WERI-Rb-1 (cell line): ENCODE results near the gene CNBP.

Source experiments
- DNase-seq: peaks from one replicate; pipeline ENCODE4 v3.0.0-alpha.2; 2020
- H3K27ac ChIP-seq: fragments of 250-450 bp; sonication (Bioruptor Pico); 2 replicates; pipeline ENCODE4 v1.5.1; 2020; ENCODE audit warnings: mild to moderate bottlenecking, moderate library complexity
- H3K27me3 ChIP-seq: fragments of 250-450 bp; sonication (Bioruptor Pico); 2 replicates; pipeline ENCODE4 v1.5.1; 2021; ENCODE audit warnings: mild to moderate bottlenecking, low read depth, moderate library complexity; ENCODE audit not compliant: insufficient read depth, severe bottlenecking
- H3K36me3 ChIP-seq: fragments of 250-450 bp; sonication (Bioruptor Pico); 2 replicates; pipeline ENCODE4 v1.5.1; 2020; ENCODE audit warnings: mild to moderate bottlenecking, moderate library complexity
- H3K4me3 ChIP-seq: 2 replicates; pipeline ENCODE4 v1.5.1; 2011; ENCODE audit warnings: low read depth, mild to moderate bottlenecking, control low read depth, low read length
- H3K9me3 ChIP-seq: fragments of 250-450 bp; sonication (Bioruptor Pico); 2 replicates; pipeline ENCODE4 v1.5.1; 2021; ENCODE audit warnings: mild to moderate bottlenecking, moderate library complexity; ENCODE audit not compliant: severe bottlenecking
- CTCF ChIP-seq: IDR thresholded peaks from 2 replicates; pipeline ENCODE4 v1.5.1; 2011; ENCODE audit warnings: low read depth, mild to moderate bottlenecking, control low read depth, inconsistent platforms, low read length

The CNBP gene

GRCh38 chr3:129122412-129123011 lies 61.2 kb downstream of the CNBP start:
- no peak overlapping the region for H3K4me3 ChIP-seq
- H3K36me3 ChIP-seq = no peaks in the 10 kb centered on the region; the same call in 1 of the 2 replicates
- H3K27ac ChIP-seq = no peak overlapping the region
- H3K9me3 ChIP-seq = no peaks in the 10 kb centered on the region
- H3K27me3 ChIP-seq = no peaks in the 10 kb centered on the region
- no peak for TF ChIP-seq CTCF
- no peak for DNase-seq

- TF ChIP-seq CTCF = no peak
- peak within 1 kb of the TSS; percentile 66 for H3K4me3 ChIP-seq
- peak within 1 kb of the TSS; percentile 23; the same call in 1 of the 2 replicates for H3K27ac ChIP-seq
- DNase-seq = peak; percentile 87
- no peaks in the 10 kb centered on the region for H3K9me3 ChIP-seq
- no peaks in the 10 kb centered on the region; the same call in 1 of the 2 replicates for H3K36me3 ChIP-seq
- H3K27me3 ChIP-seq = no peaks in the 10 kb centered on the region
Observed at GRCh38 chr3:129121792-129122411, 61.8 kb downstream of the CNBP start, which contains the start of gene RAB43. Gene RAB43 (minus strand): TSS chr3:129121804. CDS start chr3:129121489, 315 bp downstream.

- Histone ChIP-seq H3K36me3 (no peaks in the 10 kb centered on the region), H3K27me3 (no peaks in the 10 kb centered on the region), H3K9me3 (no peaks in the 10 kb centered on the region), H3K4me3 (peak overlapping the region; percentile 66), H3K27ac (peak overlapping the region; percentile 23; the same call in 1 of the 2 replicates)
- DNase-seq = no peak
- no peak for TF ChIP-seq CTCF
Observed at GRCh38 chr3:129121016-129121791, 62.5 kb downstream of the CNBP start.

- DNase-seq = peak; percentile 45
- TF ChIP-seq CTCF = no peak
- peak overlapping the region; percentile 66 for H3K4me3 ChIP-seq
- no peak overlapping the region for H3K27ac ChIP-seq
- no peaks in the 10 kb centered on the region for H3K36me3 ChIP-seq
- H3K27me3 ChIP-seq = no peaks in the 10 kb centered on the region
- H3K9me3 ChIP-seq = no peaks in the 10 kb centered on the region
Observed at GRCh38 chr3:129120254-129121004, 63.3 kb downstream of the CNBP start.

- H3K9me3 ChIP-seq = no peaks in the 10 kb centered on the region
- DNase-seq = no peak
- TF ChIP-seq CTCF = no peak
- H3K4me3 ChIP-seq = no peak overlapping the region
- H3K27me3 ChIP-seq = no peaks in the 10 kb centered on the region
- no peak overlapping the region for H3K27ac ChIP-seq
- H3K36me3 ChIP-seq = no peaks in the 10 kb centered on the region
Observed at GRCh38 chr3:129119365-129120100, 64.2 kb downstream of the CNBP start.
